ENCODE results near the gene DNAH2.

The DNAH2 gene

DNA sequence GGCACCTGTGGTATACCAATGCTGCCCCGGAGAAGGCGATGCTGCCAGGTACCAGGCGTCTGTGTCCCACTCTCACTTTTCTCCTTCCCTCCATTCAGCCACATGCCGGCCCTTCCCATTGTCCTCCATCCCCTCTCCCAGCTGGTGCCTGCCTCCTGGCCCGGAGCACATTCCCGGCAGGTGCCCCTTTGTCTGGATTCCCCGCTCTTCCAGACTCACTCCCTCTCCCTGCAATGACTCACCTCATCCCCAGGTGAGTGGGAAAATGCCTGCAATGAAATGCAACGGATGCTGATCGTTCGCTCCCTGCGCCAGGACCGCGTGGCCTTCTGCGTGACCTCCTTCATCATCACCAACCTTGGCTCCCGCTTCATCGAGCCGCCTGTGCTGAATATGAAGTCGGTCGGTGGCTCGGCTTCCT, 106.0 kb downstream of the DNAH2 start:
- no peak for DNase-seq (ENCODE audit: low spot score)

DNA sequence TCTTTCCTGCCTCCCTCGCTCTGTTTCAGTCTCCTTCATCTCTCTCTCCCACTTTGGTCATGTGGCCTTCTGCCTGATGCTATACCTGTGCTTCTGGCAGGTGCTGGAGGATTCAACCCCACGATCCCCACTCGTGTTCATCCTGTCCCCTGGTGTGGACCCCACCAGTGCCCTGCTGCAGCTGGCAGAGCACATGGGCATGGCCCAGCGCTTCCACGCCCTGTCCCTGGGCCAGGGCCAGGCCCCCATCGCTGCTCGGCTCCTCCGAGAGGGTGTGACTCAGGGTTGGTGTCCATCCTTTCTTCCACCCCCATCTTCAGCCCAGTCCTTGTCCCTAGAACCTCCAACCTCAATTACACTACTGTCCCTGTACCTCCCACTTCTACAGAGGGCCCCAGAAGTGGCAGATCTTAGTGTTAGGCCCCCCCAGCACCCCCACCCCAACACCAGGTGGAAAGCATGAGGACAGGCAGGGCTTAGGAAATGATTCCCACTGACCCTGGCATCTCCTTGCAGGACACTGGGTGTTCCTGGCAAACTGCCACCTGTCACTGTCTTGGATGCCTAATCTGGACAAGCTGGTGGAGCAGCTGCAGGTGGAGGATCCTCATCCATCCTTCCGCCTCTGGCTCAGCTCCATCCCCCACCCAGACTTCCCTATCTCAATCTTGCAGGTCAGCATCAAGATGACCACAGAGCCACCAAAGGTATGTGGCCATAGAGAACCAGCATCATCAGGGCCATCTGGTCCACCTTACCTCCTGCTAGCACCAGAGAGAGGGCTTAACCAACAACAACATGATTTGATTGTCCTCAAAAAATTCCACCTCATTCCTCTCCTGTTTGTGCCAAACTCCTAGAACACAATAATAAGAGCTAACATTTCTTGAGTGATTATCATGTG, 106.7 kb downstream of the DNAH2 start:
- no peak for DNase-seq (ENCODE audit: low spot score)

DNA sequence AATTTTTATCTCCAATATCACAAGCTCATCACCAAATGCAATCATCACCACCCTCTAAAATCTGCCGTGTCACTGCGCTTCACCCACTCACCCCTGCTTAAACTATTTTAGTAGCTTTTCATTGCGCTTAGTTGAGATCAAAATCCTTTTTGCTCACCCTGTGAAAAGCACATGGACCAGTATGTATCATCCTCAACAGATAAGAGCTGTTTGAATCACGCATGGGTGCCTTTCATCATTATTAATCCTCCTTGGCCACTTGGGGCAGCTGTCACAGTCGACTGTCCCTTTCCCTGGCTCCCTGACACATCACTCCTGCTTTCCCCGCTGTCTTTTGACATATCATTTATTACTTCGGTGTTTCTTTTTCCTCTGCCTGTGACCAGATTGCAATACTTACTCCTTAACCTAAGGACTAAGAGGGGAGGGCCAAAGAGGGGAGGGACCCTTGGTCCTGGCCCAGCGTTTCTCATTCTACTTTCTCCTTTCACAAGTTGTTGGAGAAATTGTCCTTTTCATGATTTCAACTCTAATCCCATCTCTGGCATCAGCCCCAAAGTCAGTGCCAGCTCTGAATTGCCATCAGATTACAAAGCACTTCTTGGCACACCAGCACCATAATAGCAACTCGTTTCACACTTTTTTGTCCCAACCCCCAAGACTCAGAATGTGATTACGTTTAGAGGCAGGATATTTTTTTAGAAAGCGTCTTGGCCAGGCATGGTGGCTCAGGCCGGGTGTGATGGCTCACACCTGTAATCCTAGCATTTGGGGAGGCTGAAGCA, 107.9 kb downstream of the DNAH2 start:
- DNase-seq (ENCODE audit: low spot score), result no peak

DNA sequence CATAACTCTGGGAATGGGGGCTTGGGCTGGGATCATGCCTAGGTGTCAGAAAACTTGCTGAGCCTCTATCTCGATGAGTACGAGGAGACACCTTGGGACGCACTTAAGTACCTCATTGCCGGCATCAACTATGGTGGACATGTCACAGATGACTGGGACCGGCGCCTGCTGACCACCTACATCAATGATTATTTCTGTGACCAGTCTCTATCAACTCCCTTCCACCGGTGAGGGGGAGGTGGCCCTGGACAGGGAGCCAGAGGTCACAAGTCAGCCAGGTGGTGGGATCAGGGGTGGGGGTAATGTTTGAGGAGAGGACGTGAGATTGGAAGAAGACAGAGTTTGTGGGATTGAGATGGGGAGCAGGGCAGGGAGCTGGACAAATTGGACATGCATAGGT, 113.1 kb downstream of the DNAH2 start:
- DNase-seq (ENCODE audit: low spot score), result no peak

DNA sequence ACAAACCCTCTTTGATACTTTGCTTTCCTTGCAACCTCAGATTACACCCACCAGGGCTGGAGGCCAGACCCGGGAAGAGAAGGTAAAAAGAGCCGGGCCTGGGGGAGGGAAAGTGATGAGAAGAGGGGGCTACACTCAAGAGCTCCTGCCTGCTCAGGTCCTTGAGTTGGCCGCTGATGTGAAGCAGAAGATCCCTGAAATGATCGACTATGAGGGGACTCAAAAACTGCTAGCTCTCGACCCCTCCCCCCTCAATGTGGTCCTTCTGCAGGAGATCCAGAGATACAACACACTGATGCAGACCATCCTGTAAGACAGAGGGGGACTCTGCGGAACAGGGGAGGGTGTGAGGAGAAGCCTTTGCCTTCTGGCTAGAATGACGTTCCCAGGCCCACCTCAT, 113.7 kb downstream of the DNAH2 start:
- no peak for DNase-seq (ENCODE audit: low spot score)

- DNase-seq (ENCODE audit: low spot score), result no peak
Measured at GRCh38 chr17:7832431-7832830, 114.9 kb downstream of the DNAH2 start.

DNA sequence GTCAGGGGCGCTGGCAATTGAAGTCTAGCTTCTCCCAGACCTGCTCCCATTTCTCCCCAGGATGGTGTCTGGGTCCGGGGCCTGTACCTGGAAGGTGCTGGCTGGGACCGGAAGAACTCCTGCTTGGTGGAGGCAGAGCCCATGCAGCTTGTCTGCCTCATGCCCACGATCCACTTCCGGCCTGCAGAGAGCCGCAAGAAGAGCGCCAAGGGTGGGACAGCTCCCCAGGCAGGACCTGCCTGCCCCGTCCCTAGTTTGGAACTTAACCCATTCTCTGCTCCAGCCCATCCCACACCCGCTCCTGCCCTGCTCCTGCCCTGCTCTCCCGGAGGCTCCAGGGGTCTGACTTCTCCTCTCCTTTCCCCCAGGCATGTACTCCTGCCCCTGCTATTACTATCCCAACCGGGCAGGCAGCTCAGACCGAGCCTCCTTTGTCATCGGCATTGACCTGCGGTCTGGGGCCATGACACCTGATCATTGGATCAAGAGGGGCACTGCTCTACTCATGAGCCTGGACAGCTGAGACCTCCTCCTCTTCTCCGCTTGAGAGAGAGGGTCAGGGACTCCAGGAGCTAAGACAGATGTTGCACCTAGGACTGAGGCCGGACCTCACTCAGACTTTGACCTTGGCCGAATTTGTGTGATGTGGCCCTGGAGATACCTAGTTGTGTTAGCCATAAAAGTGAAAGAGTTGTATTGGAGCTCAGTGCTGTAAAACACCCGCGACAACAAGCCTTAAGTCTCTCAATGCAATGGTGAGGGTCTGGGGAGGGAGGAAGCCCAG, 115.7 kb downstream of the DNAH2 start:
- no peak for DNase-seq (ENCODE audit: low spot score)

GRCh38 chr17:7833795-7834541, 116.4 kb downstream of the DNAH2 start, which contains the start of gene KDM6B:
Gene KDM6B, plus strand, starts transcription at chr17:7834217. Its CDS starts 11,338 bp downstream, at chr17:7845555.
- DNase-seq (ENCODE audit: low spot score), result peak; percentile 95

DNA sequence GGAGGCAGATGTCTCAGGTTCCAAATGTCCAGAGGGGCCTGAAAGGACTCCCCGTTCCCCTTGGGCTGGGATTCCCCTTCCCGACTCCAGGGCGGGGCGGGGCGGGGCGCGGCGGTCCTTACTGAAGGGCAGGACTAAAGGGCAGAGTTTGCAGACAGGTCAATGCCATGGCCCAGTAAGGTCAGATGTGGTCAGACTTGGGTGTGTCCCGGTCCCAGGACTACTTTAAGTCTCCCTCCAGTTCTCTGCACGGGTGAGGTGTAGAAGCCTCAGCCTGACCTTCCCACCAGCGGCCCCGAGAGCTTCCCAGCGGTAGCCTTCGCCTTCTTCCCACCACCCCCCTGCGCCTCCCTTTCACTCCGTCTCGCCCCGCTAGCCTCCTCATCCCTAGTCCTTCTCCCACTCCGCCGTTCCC, 117.0 kb downstream of the DNAH2 start:
- peak; percentile 50 for DNase-seq (ENCODE audit: low spot score)

DNA sequence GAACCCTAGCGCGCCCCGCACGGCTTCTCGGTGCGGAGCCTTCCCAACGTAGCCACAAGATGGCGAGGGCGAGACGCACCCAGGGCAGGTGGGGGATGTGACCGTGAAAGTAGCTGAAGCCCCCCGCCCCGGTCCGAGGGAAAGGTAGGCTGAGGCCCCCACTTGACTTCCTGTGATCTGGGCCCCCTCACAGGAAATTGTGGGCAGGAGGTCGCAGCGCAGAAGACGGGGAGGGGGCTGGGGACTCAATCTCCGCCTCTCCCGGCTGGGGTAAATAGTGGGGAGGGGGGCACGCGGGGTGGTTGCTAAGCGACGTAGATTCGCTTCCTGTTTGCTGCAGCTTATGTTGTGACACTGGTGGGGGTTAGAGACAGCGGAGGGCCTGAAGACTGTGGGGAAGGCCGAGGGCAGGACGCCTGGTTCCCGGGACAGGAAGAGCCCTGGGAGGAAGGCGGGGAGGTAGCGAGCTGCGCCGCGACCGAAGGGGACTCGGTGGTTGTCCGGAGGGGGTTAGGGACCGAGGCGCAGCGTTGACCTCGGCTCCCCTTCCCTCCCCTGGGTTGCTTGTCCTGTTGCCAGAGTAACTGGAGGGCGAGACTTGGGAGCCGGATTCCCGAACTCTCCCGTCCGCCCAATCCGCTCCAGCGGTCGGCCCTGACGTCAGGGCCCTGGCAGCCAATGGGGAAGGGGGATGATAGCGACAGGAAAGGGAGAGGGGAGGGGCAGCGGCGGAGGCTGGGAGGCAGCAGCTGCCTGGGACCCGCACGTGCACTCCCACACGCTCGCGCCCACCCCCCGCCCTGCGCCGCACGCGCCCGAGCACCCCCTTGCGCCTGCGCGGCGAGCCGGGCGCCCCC, 117.6 kb downstream of the DNAH2 start:
- DNase-seq (ENCODE audit: low spot score), result peak; percentile 97

DNA sequence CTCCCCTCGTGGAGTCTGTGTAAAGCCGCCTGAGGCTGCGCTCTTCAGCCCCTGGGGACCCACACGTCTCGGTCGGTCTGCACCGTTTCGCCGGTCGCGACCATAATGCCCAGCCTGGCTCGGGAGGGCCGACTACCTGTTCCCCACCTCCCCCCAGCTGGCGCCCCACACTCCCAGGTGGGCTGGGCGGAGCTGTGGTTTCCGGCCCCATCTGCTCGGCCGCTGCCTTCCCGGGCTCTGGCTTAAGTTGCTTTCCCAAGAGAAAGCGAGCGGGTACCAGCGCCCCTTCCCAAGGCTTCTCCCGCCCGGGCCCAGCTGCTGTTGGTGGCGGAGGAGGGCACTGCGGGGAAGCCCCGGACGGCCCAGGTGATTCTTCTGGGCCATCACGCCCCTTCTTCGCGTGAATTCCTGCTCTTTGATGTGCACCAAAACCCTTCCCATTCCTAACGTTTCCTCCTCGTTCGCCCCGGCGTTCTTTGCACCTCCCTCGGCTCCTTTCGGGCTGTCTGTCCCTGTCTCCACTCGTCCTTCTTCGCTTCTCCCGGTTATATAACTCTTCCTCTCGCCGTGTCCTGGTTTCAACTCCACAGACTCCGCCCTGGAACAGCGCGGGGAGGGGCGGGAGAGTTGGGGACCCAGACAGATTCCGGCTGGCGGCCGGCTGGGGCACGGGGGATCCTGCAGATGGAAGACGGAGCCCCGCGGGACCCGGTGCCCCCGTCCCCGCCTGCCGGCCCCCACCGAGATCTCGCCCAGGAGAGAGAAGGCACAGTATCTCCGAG, 118.5 kb downstream of the DNAH2 start:
- peak; percentile 68 for DNase-seq (ENCODE audit: low spot score)

- DNase-seq (ENCODE audit: low spot score), result peak; percentile 58
Measured at GRCh38 chr17:7836596-7837407, 119.3 kb downstream of the DNAH2 start.

DNA sequence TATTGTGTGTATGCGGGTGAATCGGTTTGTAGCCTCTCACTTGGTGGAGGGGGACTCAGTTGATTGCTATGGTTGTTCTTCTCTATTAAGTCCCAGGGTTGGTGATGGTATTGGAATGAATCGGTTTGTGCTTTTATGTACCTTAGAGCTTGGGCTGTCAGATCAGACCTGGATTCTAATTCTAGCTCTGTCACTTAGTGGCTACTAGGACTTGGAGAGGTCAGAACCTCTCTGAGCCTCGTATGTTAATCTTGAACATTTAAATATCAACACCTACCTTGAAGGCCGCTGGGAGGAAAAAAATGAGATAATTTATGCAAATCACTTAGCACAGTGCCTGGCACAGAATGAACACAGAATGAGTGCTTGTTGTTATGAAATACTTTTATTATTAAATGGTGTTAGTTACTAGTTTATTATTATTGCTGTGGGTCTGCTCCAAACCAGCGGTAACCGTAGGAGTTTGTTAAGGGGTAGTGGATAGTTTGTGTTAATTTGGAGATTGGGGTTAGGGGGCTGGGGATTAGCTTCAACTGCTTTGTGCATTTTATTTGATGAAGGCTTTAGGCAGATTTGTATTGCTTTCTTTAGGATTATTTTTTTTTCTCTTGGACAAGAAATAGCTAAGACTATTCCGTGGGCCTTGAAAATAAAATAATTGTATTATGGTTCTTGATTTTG, 120.0 kb downstream of the DNAH2 start:
- DNase-seq (ENCODE audit: low spot score), result no peak

DNA sequence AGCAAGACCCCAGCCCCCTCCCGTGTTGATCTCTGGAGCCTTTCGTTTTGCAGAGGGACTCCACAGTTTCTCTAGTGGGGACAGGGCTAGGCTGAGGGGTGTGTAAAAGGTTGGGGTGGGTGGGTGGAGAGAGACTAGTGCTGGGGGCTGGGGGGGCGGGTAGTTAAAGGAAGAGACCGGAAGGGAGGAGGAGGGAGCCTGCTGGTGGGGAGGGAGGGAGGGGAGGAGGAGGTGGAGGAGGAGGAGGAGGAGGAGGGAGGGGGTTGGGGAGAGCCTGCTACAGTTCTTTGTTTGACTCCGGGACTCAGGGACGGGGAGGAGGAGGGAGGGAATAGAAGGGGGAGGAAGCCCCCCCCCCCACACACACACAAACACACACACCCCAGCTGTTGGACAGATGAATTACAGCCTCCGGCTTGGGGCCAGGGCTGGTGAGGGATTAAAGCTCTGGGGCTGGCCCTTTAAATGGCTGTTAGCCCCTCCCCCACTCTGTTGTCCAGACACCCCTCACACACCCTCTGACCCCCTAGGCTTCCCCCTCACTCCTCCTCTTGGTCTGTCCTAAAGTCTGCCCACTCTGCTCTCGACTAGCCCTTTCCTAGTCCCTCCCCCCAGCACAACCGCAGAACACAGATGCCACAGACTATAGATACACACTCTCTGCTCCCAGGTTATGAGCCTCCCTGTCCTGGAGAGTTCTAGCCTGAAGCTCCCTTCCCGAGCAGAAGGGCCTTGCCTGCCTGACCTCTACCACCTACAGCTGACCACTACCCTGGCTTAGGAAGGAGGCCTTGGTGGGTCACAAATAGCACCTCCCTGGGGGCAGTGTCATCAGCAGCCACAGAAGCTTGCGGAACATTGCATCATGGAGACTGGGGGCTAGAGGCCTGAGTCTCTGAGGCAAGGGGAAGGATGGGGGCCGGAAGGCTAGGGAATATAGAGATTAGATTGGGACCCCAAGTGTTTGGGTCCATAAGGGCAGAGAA, 120.8 kb downstream of the DNAH2 start:
- DNase-seq (ENCODE audit: low spot score), result peak; percentile 50

- DNase-seq (ENCODE audit: low spot score), result no peak
Measured at GRCh38 chr17:7839190-7839875, 121.8 kb downstream of the DNAH2 start.

DNA sequence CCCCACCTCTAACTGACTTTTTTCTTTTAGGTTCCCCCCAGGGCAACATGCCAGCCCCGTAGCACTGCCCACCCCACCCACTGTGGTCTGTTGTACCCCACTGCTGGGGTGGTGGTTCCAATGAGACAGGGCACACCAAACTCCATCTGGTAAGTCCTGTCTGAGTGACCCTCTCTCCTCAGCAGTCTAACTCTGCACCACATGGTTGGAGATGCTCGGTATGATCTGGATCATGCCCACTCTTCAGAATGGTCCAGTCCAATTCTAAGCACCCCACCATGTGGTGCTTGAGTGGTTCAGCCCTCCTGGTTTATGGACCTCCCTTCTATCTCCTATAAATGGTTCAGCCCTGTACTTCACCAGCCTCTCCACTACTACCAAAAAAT, 122.3 kb downstream of the DNAH2 start:
- DNase-seq (ENCODE audit: low spot score), result no peak

All from GM03348 (cell line).